Measurements from ENCODE around the gene COL24A1. TPM values are rescaled to one million over a fixed set of nuclear protein-coding genes. Genes with fewer than 3 reads are reported as not detected.
"Not testable (repeated sequence)": the region's sequence is repeated elsewhere in the genome, so short reads cannot be mapped to it uniquely, and the experiment has no call there.

Gene COL24A1
- total RNA-seq, 1 donor from 2014 or later = 0.06 TPM

- DNase-seq (ENCODE audit: extremely low read depth, low read depth, low spot score) = no peak
Measured at GRCh38 chr1:86085741-86086409, 70.7 kb downstream of the COL24A1 start.

DNA sequence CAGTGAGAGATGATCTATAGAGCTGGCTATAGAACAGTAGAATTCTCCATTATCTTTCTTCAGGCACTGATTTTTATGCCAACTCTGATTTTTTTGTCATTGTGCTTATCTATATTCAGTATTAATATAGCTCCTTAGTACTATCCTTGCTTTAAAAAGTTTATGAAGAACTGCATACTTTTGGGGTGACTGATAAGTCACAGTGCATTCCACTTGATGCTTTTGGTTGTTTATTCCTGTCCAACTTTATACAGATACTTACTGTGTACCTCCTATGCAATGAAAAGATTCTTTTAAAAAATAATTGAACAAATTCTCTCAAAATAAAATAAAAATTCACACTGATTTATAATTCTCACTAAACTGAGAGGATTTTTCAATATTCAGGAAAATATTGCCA, 71.6 kb downstream of the COL24A1 start:
- DNase-seq (ENCODE audit: extremely low read depth, low read depth, low spot score) = no peak

- DNase-seq (ENCODE audit: extremely low read depth, low read depth, low spot score) = no peak
Measured at GRCh38 chr1:86082183-86082582, 74.4 kb downstream of the COL24A1 start.

DNA sequence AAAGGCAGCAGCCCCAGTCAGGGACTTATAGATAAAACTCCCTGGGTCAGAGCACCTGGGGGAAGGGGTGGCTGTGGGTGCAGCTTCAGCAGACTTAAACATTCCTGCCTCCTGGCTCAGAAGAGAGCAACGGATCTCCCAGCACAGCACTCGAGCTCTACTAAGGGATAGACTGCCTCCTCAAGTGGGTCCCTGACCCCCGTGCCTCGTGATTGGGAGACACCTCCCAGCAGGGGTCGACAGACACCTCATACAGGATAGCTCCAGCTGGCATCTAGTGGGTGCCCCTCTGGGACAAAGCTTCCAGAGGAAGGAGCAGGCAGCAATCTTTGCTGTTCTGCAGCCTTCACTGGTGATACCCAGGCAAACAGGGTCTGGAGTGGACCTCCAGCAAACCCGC, 84.1 kb downstream of the COL24A1 start:
- DNase-seq (ENCODE audit: extremely low read depth, low read depth, low spot score) = not testable (repeated sequence)

GRCh38 chr1:86071870-86072269, 84.7 kb downstream of the COL24A1 start:
- DNase-seq (ENCODE audit: extremely low read depth, low read depth, low spot score) = not testable (repeated sequence)

DNA sequence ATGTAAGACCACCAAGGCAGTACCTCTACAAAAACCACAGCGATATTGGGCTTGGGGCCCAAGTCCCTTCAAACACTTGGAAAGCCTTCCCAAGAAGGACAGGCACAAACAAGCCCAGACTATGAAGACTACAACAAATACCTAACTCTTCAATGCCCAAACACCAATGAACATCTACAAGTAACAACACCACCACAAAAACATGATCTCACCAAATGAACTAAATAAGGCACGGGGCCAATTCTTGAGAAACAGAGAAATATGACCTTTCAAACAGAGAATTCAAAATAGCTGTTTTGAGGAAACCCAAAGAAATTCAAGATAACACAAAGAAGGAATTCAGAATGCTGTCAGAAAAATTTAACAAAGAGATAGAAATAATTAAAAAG, 86.8 kb downstream of the COL24A1 start:
- DNase-seq (ENCODE audit: extremely low read depth, low read depth, low spot score) = no peak

DNA sequence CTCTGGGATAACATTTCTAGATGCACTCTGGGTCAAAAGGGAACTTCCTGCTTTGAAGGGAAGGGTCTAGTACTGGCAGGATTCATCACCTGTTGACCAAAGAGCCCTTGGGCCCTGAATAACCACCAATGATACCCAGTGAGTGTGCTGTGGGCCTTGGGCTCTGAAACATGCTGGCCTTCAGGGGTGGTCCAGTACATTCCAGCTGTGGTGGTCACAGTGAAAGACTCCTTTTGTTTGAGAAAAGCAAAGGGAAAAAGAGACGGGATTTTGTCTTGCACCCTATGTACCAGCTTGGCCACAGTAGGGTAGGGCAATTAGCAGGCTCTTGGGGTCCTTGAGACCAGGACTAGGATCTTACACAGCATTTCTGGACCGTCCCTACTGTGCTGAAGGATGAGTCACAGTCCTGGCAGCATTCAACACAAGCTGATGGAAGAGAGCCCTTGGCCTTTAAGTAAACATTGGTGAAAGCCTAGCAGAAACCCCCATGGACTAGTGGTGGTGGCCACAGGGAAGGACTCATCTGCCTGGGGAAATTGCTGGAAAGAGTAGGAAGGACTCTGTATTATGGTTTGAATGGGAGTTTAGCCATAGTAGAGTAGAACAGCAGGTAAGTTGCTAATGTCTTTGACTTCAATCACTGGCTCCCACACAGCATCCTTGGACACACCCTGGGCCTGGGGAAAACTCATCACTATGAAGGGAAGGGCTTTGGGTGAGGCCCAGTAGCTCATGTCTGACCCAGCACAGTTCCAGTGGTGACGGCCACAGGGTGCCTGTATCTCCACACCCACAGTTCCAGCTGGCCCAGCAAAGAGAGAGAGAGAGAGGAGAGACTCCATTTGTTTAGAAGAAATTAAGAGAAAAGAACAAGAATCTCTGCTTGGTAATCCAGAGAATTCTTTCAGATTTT, 87.5 kb downstream of the COL24A1 start:
- no peak for DNase-seq (ENCODE audit: extremely low read depth, low read depth, low spot score)

- no peak for DNase-seq (ENCODE audit: extremely low read depth, low read depth, low spot score)
Measured at GRCh38 chr1:86068271-86068721, 88.3 kb downstream of the COL24A1 start.

DNA sequence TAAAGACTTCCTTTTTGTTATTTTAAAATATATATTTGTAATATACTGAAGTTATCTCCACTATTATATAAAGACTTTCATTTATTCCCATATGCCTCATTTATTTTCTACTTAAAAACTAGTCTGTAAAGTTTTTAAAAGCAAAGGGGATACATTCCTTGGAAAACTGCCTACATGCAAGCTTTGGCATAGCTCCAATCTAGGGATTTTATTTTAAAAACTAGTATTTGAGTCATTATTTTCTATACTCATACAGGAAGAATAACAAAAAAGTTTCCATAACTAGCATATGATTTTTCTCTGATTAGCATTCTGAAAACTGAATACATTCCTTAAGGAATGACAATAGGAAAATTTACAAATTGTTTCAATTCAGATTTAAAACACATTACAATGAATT, 88.9 kb downstream of the COL24A1 start:
- peak; percentile 29 for DNase-seq (ENCODE audit: extremely low read depth, low read depth, low spot score)

DNA sequence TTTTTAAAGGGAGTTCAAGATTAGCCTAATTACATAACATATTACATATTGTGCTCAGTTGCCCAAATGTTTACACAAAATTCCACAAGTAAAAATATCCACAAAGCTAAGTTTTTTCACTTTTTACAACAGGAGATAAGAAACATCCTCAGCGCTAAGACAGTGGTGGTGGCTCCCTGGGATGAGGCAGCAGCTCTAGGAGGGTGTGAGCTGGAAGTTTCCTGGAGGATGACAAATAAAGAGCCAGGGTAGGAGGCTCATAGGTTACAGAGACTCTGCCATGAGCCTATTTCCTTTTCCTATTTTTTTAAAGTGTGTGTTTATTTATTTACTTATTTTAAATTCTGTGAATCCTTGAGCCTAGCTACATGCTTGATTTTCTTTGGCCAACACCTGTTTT, 91.7 kb downstream of the COL24A1 start:
- no peak for DNase-seq (ENCODE audit: extremely low read depth, low read depth, low spot score)

DNA sequence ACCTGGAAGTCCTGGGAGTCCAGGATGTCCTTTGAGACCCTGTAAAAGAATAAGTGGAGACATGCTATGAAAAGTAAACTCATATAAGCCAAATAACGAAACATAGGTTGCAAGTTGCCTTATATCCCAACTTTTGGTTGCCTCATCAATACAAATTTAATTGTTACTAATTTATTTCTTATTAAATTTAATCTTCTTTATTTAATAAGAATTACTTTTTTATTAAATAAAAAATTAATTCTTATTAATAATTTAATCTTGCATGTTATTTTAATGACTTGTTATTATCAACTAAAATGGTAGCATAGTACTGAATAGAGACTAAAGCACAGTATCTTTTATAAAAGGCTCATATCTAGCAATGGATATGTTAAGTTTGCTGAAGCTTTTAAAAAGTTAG, 92.9 kb downstream of the COL24A1 start:
- no peak for DNase-seq (ENCODE audit: extremely low read depth, low read depth, low spot score)

DNA sequence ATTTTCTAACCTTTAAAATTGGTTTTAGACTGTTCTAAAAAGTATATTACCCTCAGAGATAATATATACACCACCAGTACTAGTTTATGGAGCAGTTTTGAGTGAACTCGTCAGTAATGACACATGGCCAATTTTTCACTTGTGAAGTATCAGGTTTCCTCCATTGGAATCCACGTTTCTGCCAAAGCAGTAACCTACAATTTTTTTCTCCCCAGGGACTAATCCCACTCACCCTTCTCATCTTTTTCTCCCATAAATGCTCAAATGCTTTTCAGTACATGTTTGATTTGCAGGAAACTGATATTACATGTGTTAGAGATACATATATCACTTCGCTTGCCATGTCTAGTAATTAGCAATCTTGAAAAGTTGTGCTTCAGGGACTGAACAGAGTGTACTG, 94.1 kb downstream of the COL24A1 start:
- DNase-seq (ENCODE audit: extremely low read depth, low read depth, low spot score) = no peak

- DNase-seq (ENCODE audit: extremely low read depth, low read depth, low spot score) = no peak
Measured at GRCh38 chr1:86061551-86061990, 95.0 kb downstream of the COL24A1 start.

DNA sequence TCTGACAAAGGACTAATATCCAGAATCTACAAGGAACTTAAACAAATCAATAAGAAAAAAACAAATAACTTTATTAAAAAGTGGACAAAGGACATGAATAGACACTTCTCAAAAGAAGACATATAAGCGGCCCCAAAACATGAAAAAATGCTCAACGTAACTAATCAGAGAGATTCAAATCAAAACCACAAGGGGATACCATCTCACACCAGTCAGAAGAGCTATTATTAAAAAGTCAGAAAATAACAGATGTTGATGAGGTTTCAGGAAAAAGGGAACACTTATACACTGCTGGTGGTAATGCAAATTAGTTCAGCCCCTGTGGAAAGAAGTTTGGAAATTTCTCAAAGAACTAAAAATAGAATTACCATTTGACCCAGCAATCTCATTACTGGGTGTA, 102.2 kb downstream of the COL24A1 start:
- DNase-seq (ENCODE audit: extremely low read depth, low read depth, low spot score) = no peak

DNA sequence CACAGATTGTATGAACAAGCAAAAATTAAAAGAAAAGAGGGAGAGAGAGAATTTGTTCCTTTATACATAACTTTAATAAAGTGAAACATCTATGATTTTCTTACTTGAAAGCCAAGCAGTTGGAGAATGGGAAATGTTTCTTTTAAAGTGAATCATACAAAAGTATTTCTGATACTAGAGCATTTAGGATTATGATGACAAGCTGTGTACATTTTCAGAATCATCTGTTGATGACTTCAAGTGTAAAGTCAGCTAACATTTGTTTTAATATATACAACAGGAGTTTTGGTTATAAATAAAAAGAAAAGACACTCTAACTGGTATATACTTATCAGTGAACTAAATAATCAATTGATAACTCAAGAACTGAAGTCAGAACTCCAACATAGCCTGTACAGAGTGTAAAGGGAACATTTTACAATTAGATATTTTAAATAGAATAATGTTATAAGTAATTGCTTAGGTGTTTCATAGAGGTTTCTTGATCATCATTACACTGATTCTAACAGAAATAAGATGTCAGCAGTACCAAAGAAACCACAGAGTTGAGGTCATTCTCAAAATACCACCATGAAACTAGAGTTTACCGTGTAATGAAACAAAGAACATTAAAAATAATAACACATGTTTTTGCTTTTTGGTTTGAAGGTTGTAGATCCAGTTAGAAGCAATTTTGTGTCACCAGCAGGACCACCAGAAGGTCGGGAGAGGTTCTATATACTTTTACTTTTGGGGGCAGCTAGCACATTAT, 103.4 kb downstream of the COL24A1 start:
- DNase-seq (ENCODE audit: extremely low read depth, low read depth, low spot score) = no peak

DNA sequence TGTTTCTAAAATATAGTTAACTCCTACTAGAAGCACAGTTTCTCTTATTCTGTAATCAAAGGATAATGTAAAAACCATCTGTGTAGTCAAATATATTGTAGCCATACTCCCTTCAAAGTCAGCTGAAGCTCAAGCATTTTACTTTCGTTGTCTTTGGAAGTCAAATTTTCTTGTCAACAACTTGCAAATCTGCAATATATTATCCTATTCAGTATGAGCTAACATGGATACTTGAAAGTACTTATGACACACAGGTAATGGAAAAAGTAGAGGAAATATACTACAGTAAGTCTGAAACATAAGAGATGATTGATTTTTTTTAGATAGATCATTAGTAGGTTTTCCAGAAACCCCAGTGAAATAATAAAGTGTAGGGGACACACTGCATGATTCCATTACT, 121.5 kb downstream of the COL24A1 start:
- no peak for DNase-seq (ENCODE audit: extremely low read depth, low read depth, low spot score)

DNA sequence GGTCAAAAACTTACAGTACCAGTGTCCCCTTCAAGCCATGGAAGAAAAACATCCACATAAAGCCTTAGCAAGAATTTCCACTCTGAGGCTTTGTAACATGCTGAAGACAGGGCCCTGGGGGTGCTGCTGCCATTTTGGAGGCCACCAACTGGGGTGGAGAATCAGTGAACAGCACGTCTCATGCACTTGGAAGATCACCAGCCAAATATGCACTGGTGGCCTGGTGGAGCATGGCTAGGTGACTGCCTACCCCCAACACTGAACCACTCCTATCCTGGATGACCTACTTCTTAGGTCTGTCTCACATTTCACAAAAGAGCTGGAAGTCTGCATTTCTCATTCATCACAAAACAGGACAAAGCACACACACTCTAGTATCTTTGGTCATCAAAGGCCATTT, 126.4 kb downstream of the COL24A1 start:
- no peak for DNase-seq (ENCODE audit: extremely low read depth, low read depth, low spot score)

- DNase-seq (ENCODE audit: extremely low read depth, low read depth, low spot score) = peak; percentile 7
Measured at GRCh38 chr1:86018283-86018923, 138.2 kb downstream of the COL24A1 start.

DNA sequence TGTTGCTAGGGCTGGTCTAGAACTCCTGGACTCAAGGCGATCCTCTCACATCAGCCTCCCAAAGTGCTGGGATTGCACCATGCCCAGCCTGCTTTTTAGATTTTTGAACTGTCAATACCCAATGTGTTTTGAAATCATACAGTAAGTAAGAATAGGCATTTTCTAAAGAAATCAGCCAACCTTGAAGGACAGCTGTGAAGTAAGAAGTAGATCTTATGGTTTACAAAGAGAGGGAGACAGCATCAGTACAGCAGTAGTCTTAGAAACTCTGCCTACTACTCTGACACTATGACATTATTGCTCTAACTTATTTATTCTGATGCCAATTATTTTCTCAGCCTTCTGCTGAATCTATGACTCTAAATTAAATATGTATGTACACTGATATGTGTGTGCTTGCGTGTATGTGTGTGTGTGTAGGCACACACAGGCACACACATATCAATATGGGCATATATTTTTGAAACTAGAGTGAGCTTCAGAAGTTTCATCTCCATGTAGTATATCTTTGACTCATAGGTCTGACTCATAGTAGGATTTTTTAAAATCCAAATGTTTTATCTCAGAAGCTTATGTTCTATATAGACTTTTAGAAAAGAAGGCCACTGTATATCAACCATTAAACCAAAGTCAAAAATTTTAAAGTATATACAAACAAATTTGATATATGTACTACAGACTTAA, 140.4 kb downstream of the COL24A1 start:
- DNase-seq (ENCODE audit: extremely low read depth, low read depth, low spot score) = no peak

DNA sequence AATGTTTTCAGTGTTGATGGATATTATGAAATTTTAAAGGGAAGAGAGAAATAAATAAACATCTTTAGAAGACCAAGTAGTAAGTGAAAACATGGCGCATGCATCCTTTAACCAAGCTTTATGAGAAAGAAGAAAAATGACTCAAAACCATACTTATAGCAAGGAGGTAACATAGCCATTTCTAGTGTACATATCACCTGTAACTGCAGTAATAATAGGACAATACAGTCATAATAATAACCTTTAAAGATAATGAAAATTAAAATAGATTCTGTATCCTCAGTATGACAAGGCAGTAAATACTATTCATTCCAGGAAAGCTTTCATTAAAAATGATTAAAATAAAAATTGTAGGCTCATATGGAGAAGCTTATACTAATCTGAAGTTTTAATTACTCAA, 141.2 kb downstream of the COL24A1 start:
- no peak for DNase-seq (ENCODE audit: extremely low read depth, low read depth, low spot score)
